Inflammatory macrophage treated with lipopolysaccharide for 1 hour (primary cell): ENCODE results near the gene RFXANK.
"Not testable (repeated sequence)": the region's sequence is repeated elsewhere in the genome, so short reads cannot be mapped to it uniquely, and the experiment has no call there.

Experiments used
- DNase-seq, 2 donors: peaks; one replicate each; pipeline ENCODE4 v3.0.0-alpha.2; 2020 to 2022

RFXANK gene

GRCh38 chr19:19170053-19170872, 21.8 kb upstream of the RFXANK start, which contains the start of gene MEF2B:
TSS of gene MEF2B (minus strand) at chr19:19170263. CDS start at chr19:19150735, 19,528 bp downstream.
- DNase-seq, result peak in 1 of 2 donors; percentile 48

GRCh38 chr19:19170873-19171672, 21.0 kb upstream of the RFXANK start:
- DNase-seq, result no peak

GRCh38 chr19:19171821-19172532, 20.1 kb upstream of the RFXANK start:
- no peak for DNase-seq

GRCh38 chr19:19173243-19173642, 18.8 kb upstream of the RFXANK start:
- DNase-seq, result not testable (repeated sequence)

- no peak for DNase-seq
Observed at GRCh38 chr19:19176950-19177349, 15.1 kb upstream of the RFXANK start.

GRCh38 chr19:19179548-19180441, 12.3 kb upstream of the RFXANK start:
- DNase-seq, result no peak

GRCh38 chr19:19181488-19181998, 10.5 kb upstream of the RFXANK start:
- DNase-seq, result no peak

- DNase-seq, result peak in 1 of 2 donors; percentile 33
Observed at GRCh38 chr19:19185853-19186740, 6.0 kb upstream of the RFXANK start.

GRCh38 chr19:19186742-19187141, 5.3 kb upstream of the RFXANK start:
- DNase-seq, result no peak

GRCh38 chr19:19191768-19192077, 335 bp upstream of the RFXANK start:
- no peak for DNase-seq

- DNase-seq, result no peak
Observed at GRCh38 chr19:19192910-19193423, 909 bp downstream of the RFXANK start.

- no peak for DNase-seq
Observed at GRCh38 chr19:19193926-19194325, 1.9 kb downstream of the RFXANK start.

GRCh38 chr19:19201697-19202630, 9.9 kb downstream of the RFXANK start:
- DNase-seq, result no peak

- no peak for DNase-seq
Observed at GRCh38 chr19:19202707-19203011, 10.6 kb downstream of the RFXANK start.

GRCh38 chr19:19203012-19203856, 11.2 kb downstream of the RFXANK start, which contains the start of gene NR2C2AP:
TSS of gene NR2C2AP (minus strand) at chr19:19203414. CDS start at chr19:19203060, 354 bp downstream.
- peak; percentile 90 to 97 for DNase-seq

- no peak for DNase-seq
Observed at GRCh38 chr19:19204181-19204580, 12.1 kb downstream of the RFXANK start.

- no peak for DNase-seq
Observed at GRCh38 chr19:19205416-19206410, 13.7 kb downstream of the RFXANK start.
